Measurements from ENCODE around the gene MCIDAS. TPM values are rescaled to one million over a fixed set of nuclear protein-coding genes. Genes with fewer than 3 reads are reported as not detected.

Gene MCIDAS
- total RNA-seq, 2 experiments from 2014 or later: 0.21 TPM; not detected in 1

GRCh38 chr5:55230086-55230629 is 3.0 kb upstream of the MCIDAS start:
- intact Hi-C loops (cut with micrococcal nuclease; ENCODE audit: unreplicated experiment): no loop called here
- no TSS peak for BruUV-seq (replicated peaks)
- CTCF ChIA-PET (ENCODE audit: unreplicated experiment): no interaction called here
- Histone ChIP-seq H3K36me3 (ENCODE audit: insufficient read depth, low read length) (no peaks in the 10 kb centered on the region), H2AFZ (ENCODE audit: low read length) (no peak overlapping the region), H3K4me2 (ENCODE audit: low read length) (no peak overlapping the region), H4K20me1 (ENCODE audit: insufficient read depth, low read length) (0 out of 2 replicates have a peak, but pooled peaks cover 4% of the 10 kb centered on the region), H3K4me3 (ENCODE audit: low read depth, low read length, poor library complexity, severe bottlenecking) (no peak overlapping the region), H3K27ac (ENCODE audit: low read depth, low read length, poor library complexity, severe bottlenecking) (no peak overlapping the region), H3K4me1 (ENCODE audit: insufficient read depth, low read length, poor library complexity, severe bottlenecking) (peaks cover 23% of the 10 kb centered on the region), H3K9me2 (ENCODE audit: insufficient read depth, low read length) (no peaks in the 10 kb centered on the region), H3K9me3 (ENCODE audit: low read length) (no peaks in the 10 kb centered on the region), H3K79me2 (ENCODE audit: insufficient read depth, low read depth, low read length) (no peaks in the 10 kb centered on the region)
- DNase-seq (ENCODE audit: low spot score): no peak
- no peak for TF ChIP-seq EZH2phosphoT487 (IDR thresholded peaks at IDR 0.05; ENCODE audit: borderline replicate concordance, low read depth, low read length)
- no peak for TF ChIP-seq CTCF (conservative IDR thresholded peaks at IDR 0.05; ENCODE audit: low read length)
- POLR2A ChIA-PET: no interaction called here

- no TSS peak for BruUV-seq (replicated peaks)
- Histone ChIP-seq H3K4me1 (ENCODE audit: insufficient read depth, low read length, poor library complexity, severe bottlenecking) (peaks cover 17% of the 10 kb centered on the region), H3K36me3 (ENCODE audit: insufficient read depth, low read length) (no peaks in the 10 kb centered on the region), H3K4me2 (ENCODE audit: low read length) (peak overlapping the region; percentile 90), H3K27ac (ENCODE audit: low read depth, low read length, poor library complexity, severe bottlenecking) (no peak overlapping the region), H3K9me2 (ENCODE audit: insufficient read depth, low read length) (no peaks in the 10 kb centered on the region), H2AFZ (ENCODE audit: low read length) (peak overlapping the region; percentile 68; the same call in 1 of the 2 replicates), H3K9me3 (ENCODE audit: low read length) (no peaks in the 10 kb centered on the region), H4K20me1 (ENCODE audit: insufficient read depth, low read length) (0 out of 2 replicates have a peak, but pooled peaks cover 4% of the 10 kb centered on the region), H3K4me3 (ENCODE audit: low read depth, low read length, poor library complexity, severe bottlenecking) (peak overlapping the region; percentile 66), H3K79me2 (ENCODE audit: insufficient read depth, low read depth, low read length) (no peaks in the 10 kb centered on the region)
- CTCF ChIA-PET (ENCODE audit: unreplicated experiment): no interaction called here
- intact Hi-C loops (cut with micrococcal nuclease; ENCODE audit: unreplicated experiment): loop anchor here (2.0 to 5.0 kb wide), 2 partner anchors 79 to 465 kb away; partner anchors contain the start of genes DHX29 and MTREX
- TF ChIP-seq EZH2phosphoT487 (IDR thresholded peaks at IDR 0.05; ENCODE audit: borderline replicate concordance, low read depth, low read length) (no peak), CTCF (conservative IDR thresholded peaks at IDR 0.05; ENCODE audit: low read length) (no peak)
- DNase-seq (ENCODE audit: low spot score): no peak
- POLR2A ChIA-PET: no interaction called here
These were observed 732 bp upstream of the MCIDAS start for GRCh38 chr5:55227664-55228430.

Measured in OCI-LY7 (cell line).